D721Med (cell line): ENCODE data around the gene CNTNAP5.

Experiments
- DNase-seq: peaks from one replicate; pipeline ENCODE4 v3.0.0; 2011; ENCODE audit warnings: low spot score; ENCODE audit not compliant: insufficient read length
- FAIRE-seq: peaks from 2 replicates; lab custom pipeline; 2011; peaks lifted over from hg19 to GRCh38; lab: Jason Lieb, UNC
- CTCF ChIP-seq: IDR thresholded peaks from 2 replicates; pipeline ENCODE4 v1.5.1; 2012; ENCODE audit warnings: mild to moderate bottlenecking, control low read depth; ENCODE audit not compliant: insufficient read depth; ENCODE audit errors: missing control alignments

The CNTNAP5 gene

DNA sequence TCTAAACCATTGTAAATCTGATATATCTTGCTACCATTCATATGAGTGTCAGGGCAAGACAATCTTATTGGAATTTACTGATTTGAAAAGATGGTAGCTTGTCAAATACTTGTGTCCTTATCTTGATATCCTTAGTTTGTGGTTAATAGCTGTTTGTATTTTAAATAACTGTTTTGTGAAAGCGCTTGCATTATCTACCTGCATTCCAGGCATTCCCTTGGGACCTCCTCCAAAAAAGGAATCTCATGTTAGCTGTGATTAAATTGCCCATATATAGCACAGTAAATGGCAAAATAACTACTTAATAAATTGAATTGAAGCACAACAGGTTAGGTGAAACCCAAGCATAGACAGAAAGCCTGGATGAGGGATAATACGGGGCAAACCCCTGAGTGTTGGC lies 13.9 kb downstream of the CNTNAP5 start:
- DNase-seq (no peak), FAIRE-seq (no peak)
- no peak for TF ChIP-seq CTCF

DNA sequence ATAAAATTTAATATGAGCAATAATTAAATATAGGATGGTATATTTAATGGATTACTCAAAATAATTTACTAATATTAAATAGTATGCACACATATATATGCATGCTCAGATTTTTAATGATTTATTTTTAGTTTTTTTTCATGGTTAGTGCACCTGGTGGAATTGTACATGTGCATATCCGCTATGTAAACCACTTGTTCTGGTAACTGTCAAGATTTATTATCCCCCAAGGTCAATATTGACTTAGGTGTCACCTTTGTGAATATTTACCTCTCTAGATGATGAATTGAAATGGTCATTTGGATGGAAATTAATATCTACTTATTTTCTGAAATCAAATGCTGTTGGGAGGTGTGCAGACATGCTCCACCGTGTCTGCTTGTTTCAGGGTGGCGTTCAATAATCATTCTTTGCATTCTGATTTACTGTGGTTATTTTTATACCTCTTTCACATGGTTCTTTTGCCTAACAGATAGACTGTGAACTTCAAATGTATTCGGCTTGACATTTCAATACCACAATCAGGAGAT lies 14.7 kb downstream of the CNTNAP5 start:
- no peak for FAIRE-seq
- DNase-seq: no peak
- TF ChIP-seq CTCF: no peak

DNA sequence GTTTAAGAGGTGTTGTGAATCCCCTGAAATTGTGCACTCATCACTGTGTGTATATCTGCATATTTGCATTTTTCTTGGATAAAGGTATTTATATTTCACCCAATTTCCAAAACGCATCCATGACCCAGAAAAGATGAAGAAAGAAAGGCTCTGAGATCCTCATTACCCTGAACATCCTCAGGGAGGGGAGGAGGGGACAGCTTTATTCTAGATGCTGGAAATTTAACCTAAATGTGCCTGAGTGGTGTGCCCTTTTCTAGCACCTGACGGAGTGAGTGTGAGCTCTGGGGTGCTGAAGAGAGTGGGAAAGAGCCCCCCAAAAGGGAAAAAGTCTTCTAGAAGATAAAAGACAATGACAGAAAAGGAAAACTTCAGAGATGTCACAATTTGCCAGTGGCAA lies 20.8 kb downstream of the CNTNAP5 start:
- DNase-seq: no peak
- FAIRE-seq: no peak
- TF ChIP-seq CTCF: no peak

GRCh38 chr2:124046332-124046731 lies 21.2 kb downstream of the CNTNAP5 start:
- FAIRE-seq (no peak), DNase-seq (no peak)
- no peak for TF ChIP-seq CTCF

- no peak for TF ChIP-seq CTCF
- FAIRE-seq (no peak), DNase-seq (no peak)
Measured at GRCh38 chr2:124048102-124048501, 23.0 kb downstream of the CNTNAP5 start.

GRCh38 chr2:124048664-124049063 lies 23.6 kb downstream of the CNTNAP5 start:
- DNase-seq: no peak

More at GRCh38 chr2:124048664-124049063, 23.6 kb downstream of the CNTNAP5 start:
- no peak for FAIRE-seq
- TF ChIP-seq CTCF: no peak
